AG09309 (cell line): ENCODE results near the gene PRPF40A.

Experiments
- DNase-seq: peaks from one replicate; pipeline ENCODE4 v3.0.0-alpha.2; 2010; ENCODE audit warnings: low read depth
- H3K4me3 ChIP-seq: 2 replicates; pipeline ENCODE4 v1.5.1; 2011; ENCODE audit warnings: mild to moderate bottlenecking, low read depth, low read length, moderate library complexity; ENCODE audit not compliant: control insufficient read depth
- TF ChIP-seq, protein P1 (sequence below): IDR thresholded peaks from 2 replicates; pipeline ENCODE4 v1.5.1; 2011; ENCODE audit warnings: mild to moderate bottlenecking, low read depth, low read length, inconsistent platforms; ENCODE audit not compliant: insufficient read depth, control insufficient read depth; ENCODE audit errors: missing control alignments

Gene PRPF40A

DNA sequence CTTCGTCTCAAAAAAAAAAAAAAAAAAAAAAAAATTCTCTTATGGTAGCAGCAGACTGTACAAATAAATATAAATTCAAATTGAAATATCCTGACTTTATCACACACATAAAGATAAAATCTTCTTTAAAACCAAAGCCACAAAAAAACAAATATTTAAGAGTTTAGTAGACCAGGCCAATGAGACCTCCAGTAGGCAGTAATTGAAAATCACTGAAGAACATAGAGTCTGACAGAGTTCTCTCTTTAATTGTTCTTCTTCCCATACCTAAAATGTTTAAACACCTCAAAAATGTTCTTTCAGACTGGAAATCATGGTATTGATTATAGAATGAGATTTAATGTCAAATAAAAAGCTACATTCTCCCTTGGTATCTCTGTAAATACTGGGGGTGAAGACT is 20.8 kb downstream of the PRPF40A start:
- DNase-seq: no peak
- TF ChIP-seq, protein P1, sequence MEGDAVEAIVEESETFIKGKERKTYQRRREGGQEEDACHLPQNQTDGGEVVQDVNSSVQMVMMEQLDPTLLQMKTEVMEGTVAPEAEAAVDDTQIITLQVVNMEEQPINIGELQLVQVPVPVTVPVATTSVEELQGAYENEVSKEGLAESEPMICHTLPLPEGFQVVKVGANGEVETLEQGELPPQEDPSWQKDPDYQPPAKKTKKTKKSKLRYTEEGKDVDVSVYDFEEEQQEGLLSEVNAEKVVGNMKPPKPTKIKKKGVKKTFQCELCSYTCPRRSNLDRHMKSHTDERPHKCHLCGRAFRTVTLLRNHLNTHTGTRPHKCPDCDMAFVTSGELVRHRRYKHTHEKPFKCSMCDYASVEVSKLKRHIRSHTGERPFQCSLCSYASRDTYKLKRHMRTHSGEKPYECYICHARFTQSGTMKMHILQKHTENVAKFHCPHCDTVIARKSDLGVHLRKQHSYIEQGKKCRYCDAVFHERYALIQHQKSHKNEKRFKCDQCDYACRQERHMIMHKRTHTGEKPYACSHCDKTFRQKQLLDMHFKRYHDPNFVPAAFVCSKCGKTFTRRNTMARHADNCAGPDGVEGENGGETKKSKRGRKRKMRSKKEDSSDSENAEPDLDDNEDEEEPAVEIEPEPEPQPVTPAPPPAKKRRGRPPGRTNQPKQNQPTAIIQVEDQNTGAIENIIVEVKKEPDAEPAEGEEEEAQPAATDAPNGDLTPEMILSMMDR: no peak
- no peak overlapping the region for H3K4me3 ChIP-seq

DNA sequence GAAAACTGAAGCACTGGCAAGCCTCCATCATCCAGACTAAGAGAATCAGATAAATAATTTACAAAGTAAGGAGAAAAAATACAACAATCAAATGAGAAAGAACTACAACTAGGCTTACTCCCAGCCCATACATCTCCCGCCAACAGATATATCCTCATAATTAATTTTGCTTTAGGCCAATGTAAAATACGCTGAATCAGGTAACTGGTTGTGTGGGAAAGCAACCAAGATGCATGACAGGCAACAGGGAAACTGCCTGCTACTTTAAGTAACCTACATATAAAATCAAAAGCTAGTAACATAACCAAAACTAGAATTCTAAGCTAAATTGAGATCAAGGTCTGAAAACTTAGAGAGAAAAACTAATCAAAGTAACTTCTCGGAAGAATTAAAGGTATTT is 21.5 kb downstream of the PRPF40A start:
- DNase-seq: no peak
- TF ChIP-seq, protein P1: no peak
- no peak overlapping the region for H3K4me3 ChIP-seq

DNA sequence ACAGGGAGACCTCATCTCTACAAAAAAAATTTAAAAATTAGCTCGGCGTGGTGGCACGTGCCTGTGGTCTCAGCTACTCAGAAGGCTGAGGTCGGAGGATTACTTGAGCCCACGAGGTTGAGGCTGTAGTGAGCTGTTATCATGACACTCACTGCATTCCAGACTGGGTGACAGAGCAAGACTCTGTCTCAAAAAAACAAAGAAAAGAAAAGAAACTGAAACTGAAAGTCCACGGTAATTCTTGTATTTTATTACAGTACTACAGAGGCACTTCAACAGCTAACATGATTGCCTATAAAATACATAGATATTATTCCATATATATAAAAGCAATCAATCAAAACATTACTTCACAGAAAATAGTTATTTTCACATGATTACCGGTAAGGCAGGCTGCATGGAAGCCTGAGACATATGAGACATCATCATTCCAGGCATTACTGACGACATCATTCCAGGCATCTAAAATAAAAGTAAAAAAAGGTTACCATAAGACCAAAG is 23.1 kb downstream of the PRPF40A start:
- TF ChIP-seq, protein P1: no peak
- H3K4me3 ChIP-seq: peak overlapping the region; percentile 35
- peak; percentile 32 for DNase-seq

DNA sequence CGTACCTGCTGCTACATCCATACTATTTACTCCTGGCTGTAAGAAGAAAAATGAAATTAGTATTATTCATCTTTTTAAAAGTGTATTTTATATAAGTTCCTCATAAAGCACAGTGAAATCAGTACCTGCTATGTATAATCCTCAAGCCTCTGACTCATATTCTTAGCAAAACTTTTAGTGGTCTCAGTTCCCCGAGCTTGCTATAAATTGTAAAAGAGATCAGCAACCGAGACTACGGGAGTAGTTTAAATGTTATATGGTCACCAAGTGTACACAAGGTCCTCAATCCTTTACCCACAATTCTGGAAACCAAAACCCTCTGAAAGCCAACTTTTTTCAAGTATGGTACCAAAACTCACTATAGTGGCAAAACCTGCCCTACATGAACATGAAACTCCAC is 24.2 kb downstream of the PRPF40A start:
- H3K4me3 ChIP-seq: no peak overlapping the region
- no peak for DNase-seq
- TF ChIP-seq, protein P1: no peak

DNA sequence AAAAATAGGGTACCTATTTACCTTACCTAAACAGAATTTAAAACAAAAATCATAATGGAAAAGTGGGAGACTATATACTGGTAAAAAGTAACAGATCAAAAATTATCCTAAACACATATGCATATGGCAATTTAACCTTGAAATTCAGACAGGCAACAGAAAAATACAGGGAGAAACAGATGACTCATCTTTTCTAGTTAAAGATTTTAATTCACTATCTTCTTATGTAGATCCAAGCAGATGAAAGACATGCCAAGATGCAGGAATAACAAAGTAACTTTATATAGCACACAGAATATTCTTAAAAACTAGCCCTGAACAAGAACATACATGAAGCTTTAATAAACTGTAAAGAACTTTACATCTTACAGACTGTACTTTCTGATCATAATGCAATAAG is 30.9 kb downstream of the PRPF40A start:
- TF ChIP-seq, protein P1: no peak
- no peak overlapping the region for H3K4me3 ChIP-seq
- no peak for DNase-seq

DNA sequence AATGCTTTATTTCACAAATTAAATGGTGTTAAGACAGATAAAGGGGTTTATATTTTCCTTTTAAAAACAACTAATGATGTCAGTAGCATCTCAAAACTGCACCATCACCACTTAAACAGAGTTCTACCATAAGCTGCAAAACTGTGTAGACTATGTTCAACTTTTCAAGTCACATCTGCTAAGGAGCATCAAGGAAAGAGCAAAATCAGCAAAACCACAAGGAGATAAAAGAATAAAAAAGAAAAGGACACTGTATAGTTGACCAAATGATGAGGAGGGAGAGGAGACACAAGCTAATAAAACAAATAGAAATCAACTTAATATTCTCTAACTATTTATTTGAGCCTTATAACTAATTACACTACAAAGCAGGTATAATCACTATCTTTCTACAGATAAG is 33.9 kb downstream of the PRPF40A start:
- DNase-seq: no peak
- TF ChIP-seq, protein P1: no peak
- H3K4me3 ChIP-seq: no peak overlapping the region

DNA sequence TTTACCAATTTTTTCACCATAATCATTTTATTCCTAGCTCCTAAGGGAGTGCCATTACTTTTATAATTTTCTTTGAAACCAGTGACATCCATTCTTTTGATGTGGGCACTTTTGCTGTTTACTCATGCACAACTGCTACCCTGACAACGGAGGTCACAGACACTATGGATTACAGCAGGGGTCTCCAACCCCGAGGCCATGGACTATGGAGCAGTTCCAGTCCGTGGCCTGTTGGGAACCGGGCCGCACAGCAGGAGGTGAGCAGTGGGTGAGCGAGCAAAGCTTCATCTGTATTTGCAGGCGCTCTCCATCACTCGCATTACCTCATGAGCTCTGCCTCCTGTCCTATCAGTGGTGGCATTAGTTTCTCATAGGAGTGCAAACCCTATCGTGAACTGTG is 34.6 kb downstream of the PRPF40A start:
- TF ChIP-seq, protein P1: no peak
- H3K4me3 ChIP-seq: no peak overlapping the region
- DNase-seq: no peak
